Hepatocyte (in vitro differentiated cells): ENCODE data around the gene TENM4. TPM values are rescaled to one million over a fixed set of nuclear protein-coding genes. Genes with fewer than 3 reads are reported as not detected.

Experiments used
- DNase-seq: peaks from one replicate; pipeline ENCODE4 v3.0.0-alpha.2; 2016; ENCODE audit warnings: low spot score
- H2AFZ ChIP-seq: fragments of 200-600 bp; sonication (generic); 2 replicates; pipeline ENCODE4 v1.6.0; 2016; ENCODE audit warnings: antibody characterized with exemption, mild to moderate bottlenecking
- H3K27ac ChIP-seq: fragments of 200-600 bp; sonication (generic); 2 replicates; pipeline ENCODE4 v1.5.1; 2016; ENCODE audit warnings: mild to moderate bottlenecking
- H3K27me3 ChIP-seq: fragments of 200-600 bp; sonication (generic); 2 replicates; pipeline ENCODE4 v1.6.1; 2016
- H3K36me3 ChIP-seq: fragments of 200-600 bp; sonication (generic); replicated peaks from 2 replicates; pipeline ENCODE4 v1.5.1; 2016; ENCODE audit warnings: low read depth; ENCODE audit not compliant: insufficient read depth
- H3K4me1 ChIP-seq: fragments of 200-600 bp; sonication (generic); 2 replicates; pipeline ENCODE4 v1.5.1; 2016; ENCODE audit warnings: mild to moderate bottlenecking, moderate library complexity; ENCODE audit not compliant: insufficient read depth
- H3K4me2 ChIP-seq: fragments of 200-600 bp; sonication (generic); 2 replicates; pipeline ENCODE4 v1.6.0; 2016
- H3K4me3 ChIP-seq: fragments of 200-600 bp; sonication (generic); 2 replicates; pipeline ENCODE4 v1.5.1; 2016; ENCODE audit warnings: mild to moderate bottlenecking
- H3K79me2 ChIP-seq: fragments of 200-600 bp; sonication (generic); 2 replicates; pipeline ENCODE4 v1.6.0; 2017; ENCODE audit warnings: mild to moderate bottlenecking
- H3K9me2 ChIP-seq: fragments of 200-600 bp; sonication (generic); replicated peaks from 2 replicates; pipeline ENCODE4 v1.6.0; 2017; ENCODE audit warnings: mild to moderate bottlenecking; ENCODE audit not compliant: insufficient read depth
- H3K9me3 ChIP-seq: fragments of 200-600 bp; sonication (generic); 2 replicates; pipeline ENCODE4 v1.5.1; 2016; ENCODE audit warnings: low read depth, mild to moderate bottlenecking
- H4K20me1 ChIP-seq: fragments of 200-600 bp; sonication (generic); 2 replicates; pipeline ENCODE4 v1.6.0; 2016; ENCODE audit warnings: mild to moderate bottlenecking; ENCODE audit not compliant: insufficient read depth, poor library complexity, severe bottlenecking
- CTCF ChIP-seq: fragments of 200-600 bp; sonication (generic); IDR thresholded peaks from 2 replicates; pipeline ENCODE4 v1.5.1; 2016; ENCODE audit warnings: antibody characterized with exemption, mild to moderate bottlenecking; ENCODE audit not compliant: poor library complexity
- EZH2 ChIP-seq: fragments of 200-600 bp; sonication (generic); IDR thresholded peaks from 2 replicates; pipeline ENCODE4 v1.6.1; 2016; ENCODE audit warnings: antibody characterized with exemption, mild to moderate bottlenecking, borderline replicate concordance
- EZH2phosphoT487 ChIP-seq: fragments of 200-600 bp; sonication (generic); IDR thresholded peaks from one replicate; pipeline ENCODE4 v1.6.1; 2018; ENCODE audit warnings: antibody characterized with exemption, mild to moderate bottlenecking, low read depth, moderate library complexity; ENCODE audit not compliant: unreplicated experiment, severe bottlenecking
- WGBS: methylation state at CpG from one replicate; pipeline ENCODE4 v1.1.6; 2016; ENCODE audit warnings: low lambda C conversion rate; ENCODE audit errors: missing lambda C conversion rate; 5-methylcytosine and 5-hydroxymethylcytosine counted together
- polyA plus RNA-seq: library from polyadenylated mRNA; unstranded; fragments of >200 nt; fragmentation: Nextera tagmentation; extraction: Ambion mirVana; gene quantifications from 2 replicates; pipeline ENCODE4 v1.2.1, GENCODE V29; 2016
- total RNA-seq: library from RNA; depleted of rRNA; stranded (reverse); fragments of >200 nt; gene quantifications from 2 replicates; pipeline ENCODE4 v1.2.3, GENCODE V29; 2014

TENM4 gene
- total and polyA plus RNA-seq, 2 experiments from 2014 or later: 18.4 to 18.7 TPM

GRCh38 chr11:78684377-78684776 lies 756.5 kb downstream of the TENM4 start:
- 91% methylated on average over 2 of the region's 2 CpGs for WGBS
- Histone ChIP-seq H3K27ac (no peak overlapping the region), H3K79me2 (no peaks in the 10 kb centered on the region), H4K20me1 (no peaks in the 10 kb centered on the region), H3K9me2 (no peaks in the 10 kb centered on the region), H3K4me1 (no peaks in the 10 kb centered on the region), H3K36me3 (no peaks in the 10 kb centered on the region), H3K27me3 (no peaks in the 10 kb centered on the region), H2AFZ (no peak overlapping the region), H3K4me3 (no peak overlapping the region), H3K9me3 (no peaks in the 10 kb centered on the region), H3K4me2 (no peak overlapping the region)
- DNase-seq: no peak
- TF ChIP-seq EZH2phosphoT487 (no peak), CTCF (no peak), EZH2 (no peak)

DNA sequence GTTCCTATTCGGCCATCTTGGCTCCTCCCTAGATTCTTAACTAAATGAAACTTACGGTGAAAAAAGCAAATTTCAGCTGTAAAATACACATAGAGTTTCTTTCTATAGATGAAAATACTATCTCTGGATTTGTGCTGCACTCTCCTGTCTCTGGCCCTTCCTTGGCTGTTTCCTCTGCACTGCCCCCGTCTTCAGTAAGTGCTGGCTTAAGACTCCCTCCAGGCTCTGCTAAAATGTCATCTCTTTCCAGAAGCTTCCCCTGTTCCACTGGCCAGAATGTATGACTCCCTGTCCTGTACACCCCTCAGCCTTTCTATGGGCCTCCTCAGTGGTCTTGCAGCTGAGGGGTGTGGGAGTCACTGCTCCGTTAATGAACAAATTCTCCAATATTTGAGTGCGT lies 757.1 kb downstream of the TENM4 start:
- Histone ChIP-seq H3K4me2 (peak overlapping the region; percentile 33), H3K36me3 (no peaks in the 10 kb centered on the region), H4K20me1 (no peaks in the 10 kb centered on the region), H3K9me3 (no peaks in the 10 kb centered on the region), H3K9me2 (no peaks in the 10 kb centered on the region), H3K79me2 (no peaks in the 10 kb centered on the region), H3K4me3 (no peak overlapping the region), H3K4me1 (no peaks in the 10 kb centered on the region), H2AFZ (no peak overlapping the region), H3K27ac (no peak overlapping the region), H3K27me3 (no peaks in the 10 kb centered on the region)
- TF ChIP-seq CTCF (no peak), EZH2 (no peak), EZH2phosphoT487 (no peak)
- 79% methylated on average over 5 of the region's 5 CpGs for WGBS
- DNase-seq: no peak

DNA sequence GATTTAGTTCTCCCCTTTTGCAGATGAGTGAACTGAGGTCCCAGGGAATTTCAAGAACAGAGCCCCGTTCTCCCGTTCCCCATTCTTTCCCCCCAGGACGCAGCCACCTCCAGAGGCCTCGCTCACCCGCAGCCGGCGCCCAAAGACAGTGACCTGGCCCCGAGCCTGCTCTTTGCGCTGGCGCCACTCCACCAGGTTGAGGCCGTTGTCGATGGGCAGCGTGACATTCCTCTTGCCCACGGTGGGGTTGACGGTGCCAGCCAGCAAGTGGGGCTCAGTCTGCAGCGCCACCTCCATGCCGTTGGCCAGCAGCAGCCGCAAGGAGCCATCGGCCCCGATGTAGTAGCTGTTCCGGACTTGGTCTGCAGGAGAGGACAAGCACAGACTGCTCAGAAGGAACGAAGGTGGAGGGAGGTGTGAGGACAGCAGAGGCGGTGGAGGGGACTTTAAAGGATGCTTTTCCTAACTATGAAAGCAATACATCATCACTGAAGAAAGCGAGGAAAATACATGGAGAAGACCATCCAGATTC lies 764.7 kb downstream of the TENM4 start:
- no peak overlapping the region for H2AFZ ChIP-seq
- no peaks in the 10 kb centered on the region for H3K36me3 ChIP-seq
- H3K27me3 ChIP-seq: no peaks in the 10 kb centered on the region
- TF ChIP-seq EZH2phosphoT487: no peak
- no peak for TF ChIP-seq CTCF
- no peak for TF ChIP-seq EZH2
- H4K20me1 ChIP-seq: no peaks in the 10 kb centered on the region
- 96% methylated on average over 23 of the region's 24 CpGs for WGBS
- H3K79me2 ChIP-seq: no peaks in the 10 kb centered on the region
- no peak overlapping the region for H3K4me2 ChIP-seq
- H3K9me2 ChIP-seq: no peaks in the 10 kb centered on the region
- H3K9me3 ChIP-seq: no peaks in the 10 kb centered on the region
- H3K4me1 ChIP-seq: no peaks in the 10 kb centered on the region
- no peak overlapping the region for H3K4me3 ChIP-seq
- DNase-seq: no peak
- no peak overlapping the region for H3K27ac ChIP-seq
